ENCODE results near the gene VPS33B. TPM values are rescaled to one million over a fixed set of nuclear protein-coding genes. Genes with fewer than 3 reads are reported as not detected.

VPS33B gene
- total RNA-seq, 1 donor from 2014 or later = 9.7 TPM

DNA sequence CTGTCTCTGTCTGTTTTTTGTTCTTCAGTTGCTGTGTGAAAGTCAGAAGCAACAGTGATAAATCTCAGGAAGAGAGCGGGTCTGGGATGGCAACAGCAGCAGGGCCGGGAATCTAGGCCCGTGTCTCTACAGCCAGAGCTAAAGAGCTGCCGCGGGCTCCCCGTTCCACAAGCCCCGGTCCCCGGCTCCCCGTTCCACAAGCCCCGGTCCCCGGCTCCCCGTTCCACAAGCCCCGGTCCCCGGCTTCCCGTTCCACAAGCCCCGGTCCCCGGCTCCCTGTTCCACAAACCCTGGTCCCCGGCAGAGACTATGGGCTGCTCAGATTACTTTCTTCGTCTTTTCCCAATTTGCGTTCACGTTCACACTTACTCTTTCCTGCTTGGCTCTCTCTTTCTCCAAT, 48.2 kb downstream of the VPS33B start:
- Mint-ChIP-seq H3K36me3 (ENCODE audit: low read depth, unreplicated experiment) (no peaks in the 10 kb centered on the region), H3K9me3 (ENCODE audit: unreplicated experiment) (no peaks in the 10 kb centered on the region), H3K4me1 (ENCODE audit: low read depth, unreplicated experiment) (no peaks in the 10 kb centered on the region), H3K4me3 (ENCODE audit: unreplicated experiment) (no peak overlapping the region), H3K27ac (ENCODE audit: unreplicated experiment) (no peak overlapping the region), H3K27me3 (ENCODE audit: low read depth, unreplicated experiment) (no peaks in the 10 kb centered on the region)
- Histone ChIP-seq H3K9me3 (ENCODE audit: insufficient read depth, low read depth, low read length) (no peaks in the 10 kb centered on the region), H3K4me3 (ENCODE audit: insufficient read depth, low read depth, low read length) (no peak overlapping the region), H3K36me3 (ENCODE audit: insufficient read depth, low read length) (peaks cover 26% of the 10 kb centered on the region), H3K4me2 (ENCODE audit: low read length) (no peak overlapping the region), H3K27me3 (ENCODE audit: insufficient read depth, low read length) (no peaks in the 10 kb centered on the region), H4K20me1 (ENCODE audit: insufficient read depth, low read length) (no peaks in the 10 kb centered on the region), H3K79me2 (ENCODE audit: insufficient read depth, low read length) (no peaks in the 10 kb centered on the region), H3K27ac (ENCODE audit: low read depth, low read length) (no peak overlapping the region), H2AFZ (ENCODE audit: low read depth, low read length) (no peak overlapping the region), H3K4me1 (ENCODE audit: insufficient read depth, low read length) (no peaks in the 10 kb centered on the region), H3K9ac (ENCODE audit: low read length) (no peak overlapping the region)
- DNase-seq (ENCODE audit: low read depth) = no peak
- no peak for FAIRE-seq
- TF ChIP-seq, protein P1, sequence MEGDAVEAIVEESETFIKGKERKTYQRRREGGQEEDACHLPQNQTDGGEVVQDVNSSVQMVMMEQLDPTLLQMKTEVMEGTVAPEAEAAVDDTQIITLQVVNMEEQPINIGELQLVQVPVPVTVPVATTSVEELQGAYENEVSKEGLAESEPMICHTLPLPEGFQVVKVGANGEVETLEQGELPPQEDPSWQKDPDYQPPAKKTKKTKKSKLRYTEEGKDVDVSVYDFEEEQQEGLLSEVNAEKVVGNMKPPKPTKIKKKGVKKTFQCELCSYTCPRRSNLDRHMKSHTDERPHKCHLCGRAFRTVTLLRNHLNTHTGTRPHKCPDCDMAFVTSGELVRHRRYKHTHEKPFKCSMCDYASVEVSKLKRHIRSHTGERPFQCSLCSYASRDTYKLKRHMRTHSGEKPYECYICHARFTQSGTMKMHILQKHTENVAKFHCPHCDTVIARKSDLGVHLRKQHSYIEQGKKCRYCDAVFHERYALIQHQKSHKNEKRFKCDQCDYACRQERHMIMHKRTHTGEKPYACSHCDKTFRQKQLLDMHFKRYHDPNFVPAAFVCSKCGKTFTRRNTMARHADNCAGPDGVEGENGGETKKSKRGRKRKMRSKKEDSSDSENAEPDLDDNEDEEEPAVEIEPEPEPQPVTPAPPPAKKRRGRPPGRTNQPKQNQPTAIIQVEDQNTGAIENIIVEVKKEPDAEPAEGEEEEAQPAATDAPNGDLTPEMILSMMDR (IDR thresholded peaks at IDR 0.05; ENCODE audit: insufficient read depth, low read depth, low read length) = no peak
- no peak for TF ChIP-seq EZH2 (IDR thresholded peaks at IDR 0.05; ENCODE audit: insufficient read depth, low read length)

DNA sequence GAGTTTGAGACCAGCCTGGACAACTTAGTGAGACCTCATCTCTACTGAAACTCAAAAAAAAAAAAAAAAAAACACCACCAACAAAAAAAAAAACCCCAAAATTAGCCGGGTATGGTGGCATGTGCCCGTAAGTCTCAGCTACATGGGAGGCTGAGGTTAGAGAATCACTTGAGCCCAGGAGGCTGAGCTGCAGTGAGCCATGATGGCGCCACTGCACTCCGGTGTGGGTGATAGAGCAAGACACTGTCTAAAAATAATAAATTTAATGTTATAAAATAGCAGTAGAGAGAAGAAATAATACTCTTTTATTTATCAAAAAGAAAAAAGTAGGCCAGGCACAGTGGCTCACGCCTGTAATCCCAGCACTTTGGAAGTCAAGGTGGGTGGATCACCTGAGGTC, 50.3 kb downstream of the VPS33B start:
- Histone ChIP-seq H3K36me3 (ENCODE audit: insufficient read depth, low read length) (peaks cover 38% of the 10 kb centered on the region), H3K9ac (ENCODE audit: low read length) (no peak overlapping the region), H3K4me2 (ENCODE audit: low read length) (no peak overlapping the region), H3K9me3 (ENCODE audit: insufficient read depth, low read depth, low read length) (no peaks in the 10 kb centered on the region), H3K79me2 (ENCODE audit: insufficient read depth, low read length) (no peaks in the 10 kb centered on the region), H3K4me3 (ENCODE audit: insufficient read depth, low read depth, low read length) (no peak overlapping the region), H3K27ac (ENCODE audit: low read depth, low read length) (no peak overlapping the region), H4K20me1 (ENCODE audit: insufficient read depth, low read length) (peaks cover 5% of the 10 kb centered on the region), H2AFZ (ENCODE audit: low read depth, low read length) (no peak overlapping the region), H3K27me3 (ENCODE audit: insufficient read depth, low read length) (no peaks in the 10 kb centered on the region), H3K4me1 (ENCODE audit: insufficient read depth, low read length) (no peaks in the 10 kb centered on the region)
- DNase-seq (ENCODE audit: low read depth) = no peak
- no peaks in the 10 kb centered on the region for H3K4me1 Mint-ChIP-seq (ENCODE audit: low read depth, unreplicated experiment)
- peaks cover 1% of the 10 kb centered on the region for H3K36me3 Mint-ChIP-seq (ENCODE audit: low read depth, unreplicated experiment)
- FAIRE-seq = no peak
- H3K4me3 Mint-ChIP-seq (ENCODE audit: unreplicated experiment) = no peak overlapping the region
- TF ChIP-seq EZH2 (IDR thresholded peaks at IDR 0.05; ENCODE audit: insufficient read depth, low read length) = no peak
- TF ChIP-seq, protein P1 (IDR thresholded peaks at IDR 0.05; ENCODE audit: insufficient read depth, low read depth, low read length) = no peak
- H3K27me3 Mint-ChIP-seq (ENCODE audit: low read depth, unreplicated experiment) = no peaks in the 10 kb centered on the region
- H3K27ac Mint-ChIP-seq (ENCODE audit: unreplicated experiment) = no peak overlapping the region
- H3K9me3 Mint-ChIP-seq (ENCODE audit: unreplicated experiment) = no peaks in the 10 kb centered on the region

DNA sequence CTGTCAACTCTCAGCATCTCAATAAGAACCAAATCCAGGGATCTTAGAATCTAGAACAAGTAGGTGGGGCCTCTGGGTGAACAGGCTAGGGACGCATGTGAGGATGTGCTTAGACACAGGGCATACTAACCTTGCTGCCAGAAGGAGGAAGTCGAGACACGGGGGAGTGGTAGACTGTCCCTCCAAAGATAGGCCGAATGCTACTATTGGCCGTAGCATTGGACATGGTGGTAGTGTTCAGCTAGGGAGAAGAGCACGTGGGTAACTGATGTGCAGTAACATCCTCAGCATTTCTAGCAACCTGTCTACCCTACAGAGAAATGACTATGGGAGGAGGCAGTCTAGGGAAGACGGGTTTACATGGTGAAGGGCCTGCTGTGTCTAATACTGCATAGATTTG, 52.1 kb downstream of the VPS33B start:
- FAIRE-seq (no peak), DNase-seq (ENCODE audit: low read depth) (no peak)
- no peak overlapping the region for H3K27ac ChIP-seq (ENCODE audit: low read depth, low read length)
- H3K36me3 ChIP-seq (ENCODE audit: insufficient read depth, low read length) = peaks cover 38% of the 10 kb centered on the region
- H3K27me3 ChIP-seq (ENCODE audit: insufficient read depth, low read length) = no peaks in the 10 kb centered on the region
- H3K9ac ChIP-seq (ENCODE audit: low read length) = no peak overlapping the region
- no peaks in the 10 kb centered on the region for H3K9me3 Mint-ChIP-seq (ENCODE audit: unreplicated experiment)
- no peaks in the 10 kb centered on the region for H3K79me2 ChIP-seq (ENCODE audit: insufficient read depth, low read length)
- no peaks in the 10 kb centered on the region for H3K4me1 Mint-ChIP-seq (ENCODE audit: low read depth, unreplicated experiment)
- no peaks in the 10 kb centered on the region for H3K9me3 ChIP-seq (ENCODE audit: insufficient read depth, low read depth, low read length)
- peaks cover 11% of the 10 kb centered on the region for H4K20me1 ChIP-seq (ENCODE audit: insufficient read depth, low read length)
- no peak overlapping the region for H3K4me3 Mint-ChIP-seq (ENCODE audit: unreplicated experiment)
- H3K4me1 ChIP-seq (ENCODE audit: insufficient read depth, low read length) = no peaks in the 10 kb centered on the region
- H3K36me3 Mint-ChIP-seq (ENCODE audit: low read depth, unreplicated experiment) = peaks cover 2% of the 10 kb centered on the region
- H3K4me3 ChIP-seq (ENCODE audit: insufficient read depth, low read depth, low read length) = no peak overlapping the region
- no peak overlapping the region for H3K4me2 ChIP-seq (ENCODE audit: low read length)
- H3K27me3 Mint-ChIP-seq (ENCODE audit: low read depth, unreplicated experiment) = no peaks in the 10 kb centered on the region
- H2AFZ ChIP-seq (ENCODE audit: low read depth, low read length) = no peak overlapping the region
- TF ChIP-seq, protein P1 (IDR thresholded peaks at IDR 0.05; ENCODE audit: insufficient read depth, low read depth, low read length) = no peak
- no peak overlapping the region for H3K27ac Mint-ChIP-seq (ENCODE audit: unreplicated experiment)
